Thyroid gland (tissue), 4 donors: ENCODE measurements around the gene TEAD2. TPM values are rescaled to one million over a fixed set of nuclear protein-coding genes. Genes with fewer than 3 reads are reported as not detected.
"Not testable (repeated sequence)": the region's sequence is repeated elsewhere in the genome, so short reads cannot be mapped to it uniquely, and the experiment has no call there.

ENCODE experiments used
- DNase-seq, 2 donors: peaks; one replicate each; pipeline ENCODE4 v3.0.0-alpha.2; 2019
- H3K27ac ChIP-seq, 3 donors: fragments of 200-600 bp; sonication (generic); 1 replicate in 2 of 3; 2 replicates in 1 of 3; pipeline ENCODE4 v1.5.1; 2016 to 2019; ENCODE audit warnings: mild to moderate bottlenecking in 1 of 3, moderate library complexity in 1 of 3
- H3K27me3 ChIP-seq: fragments of 200-600 bp; sonication (generic); one replicate; pipeline ENCODE4 v1.5.1; 2019
- H3K36me3 ChIP-seq, 2 donors: fragments of 200-600 bp; sonication (generic); one replicate each; pipeline ENCODE4 v1.5.1; 2016 to 2019
- H3K4me1 ChIP-seq, 2 donors: fragments of 200-600 bp; sonication (generic); one replicate each; pipeline ENCODE4 v1.5.1; 2017 to 2019
- H3K4me3 ChIP-seq, 3 donors: fragments of 200-600 bp; sonication (generic); replicated peaks in 1 of 3; 1 replicate in 2 of 3; 2 replicates in 1 of 3; pipeline ENCODE4 v1.5.1; 2016; ENCODE audit warnings: mild to moderate bottlenecking in 1 of 3
- H3K9me3 ChIP-seq: fragments of 200-600 bp; sonication (generic); one replicate; pipeline ENCODE4 v1.5.1; 2017
- CTCF ChIP-seq, 6 experiments: fragments of 200-600 bp in 3 of 6; fragments of 450-650 bp in 3 of 6; sonication (generic) in 3 of 6; IDR thresholded peaks; one replicate each; pipeline ENCODE4 v1.5.1; 2016 to 2019; ENCODE audit warnings: antibody characterized with exemption in 6 of 6, mild to moderate bottlenecking in 2 of 6, inconsistent platforms in 1 of 6, moderate library complexity in 1 of 6
- POLR2A ChIP-seq, 2 donors: fragments of 450-650 bp; IDR thresholded peaks; one replicate each; pipeline ENCODE4 v1.6.1; 2017; ENCODE audit warnings: antibody characterized with exemption in 2 of 2, mild to moderate bottlenecking in 2 of 2, moderate library complexity in 1 of 2
- WGBS, 2 donors: methylation state at CpG; one replicate each; pipeline ENCODE4 v1.1.5; 2017; 5-methylcytosine and 5-hydroxymethylcytosine counted together
- intact Hi-C: fragments of 100-400 bp; cut with DNase I; formaldehyde crosslinking; loops from one replicate; pipeline ENCODE4 v1.15.1; 2023
- total RNA-seq, 4 donors: library from RNA; depleted of rRNA; stranded (reverse); fragments of >200 nt; gene quantifications; one replicate each; pipeline ENCODE4 v1.2.3, GENCODE V29; 2016

The TEAD2 gene
- total RNA-seq, 4 donors from 2014 or later, result 6.9 to 19.5 (median 13.7) TPM

GRCh38 chr19:49382639-49383038 lies 20.4 kb upstream of the TEAD2 start:
- no peaks in the 10 kb centered on the region for H3K27me3 ChIP-seq
- 94% methylated on average over 5 of the region's 5 CpGs for WGBS, 2 donors
- H3K27ac ChIP-seq, result no peak overlapping the region
- no peak overlapping the region for H3K4me3 ChIP-seq
- no peaks in the 10 kb centered on the region for H3K9me3 ChIP-seq
- TF ChIP-seq CTCF (IDR thresholded peaks at IDR 0.05), result no peak
- no peak for TF ChIP-seq POLR2A (IDR thresholded peaks at IDR 0.05)
- DNase-seq, result no peak
- no peaks in the 10 kb centered on the region for H3K36me3 ChIP-seq
- intact Hi-C loops, result no loop called here
- no peaks in the 10 kb centered on the region for H3K4me1 ChIP-seq

GRCh38 chr19:49380391-49380790 lies 18.2 kb upstream of the TEAD2 start:
- Histone ChIP-seq H3K27me3 (no peaks in the 10 kb centered on the region), H3K36me3 (no peaks in the 10 kb centered on the region), H3K9me3 (no peaks in the 10 kb centered on the region), H3K27ac (no peak overlapping the region), H3K4me1 (no peaks in the 10 kb centered on the region), H3K4me3 (no peak overlapping the region)
- TF ChIP-seq POLR2A (IDR thresholded peaks at IDR 0.05) (no peak), CTCF (IDR thresholded peaks at IDR 0.05) (no peak)
- DNase-seq, result no peak
- intact Hi-C loops, result no loop called here
- WGBS, 2 donors, result 93 to 94% methylated on average over 3 of the region's 3 CpGs

GRCh38 chr19:49378512-49378911 lies 16.3 kb upstream of the TEAD2 start:
- Histone ChIP-seq H3K27ac (no peak overlapping the region), H3K4me1 (no peaks in the 10 kb centered on the region), H3K27me3 (no peaks in the 10 kb centered on the region), H3K9me3 (no peaks in the 10 kb centered on the region), H3K36me3 (no peaks in the 10 kb centered on the region), H3K4me3 (no peak overlapping the region)
- no peak for DNase-seq
- WGBS, 2 donors, result 72 to 76% methylated on average over 3 of the region's 3 CpGs
- intact Hi-C loops, result no loop called here
- no peak for TF ChIP-seq POLR2A (IDR thresholded peaks at IDR 0.05)
- TF ChIP-seq CTCF (IDR thresholded peaks at IDR 0.05), result no peak

GRCh38 chr19:49374665-49375434 lies 12.6 kb upstream of the TEAD2 start:
- intact Hi-C loops, result no loop called here
- Histone ChIP-seq H3K4me3 (no peak overlapping the region), H3K27ac (no peak overlapping the region), H3K36me3 (no peaks in the 10 kb centered on the region), H3K9me3 (no peaks in the 10 kb centered on the region), H3K27me3 (no peaks in the 10 kb centered on the region), H3K4me1 (no peaks in the 10 kb centered on the region)
- WGBS, 2 donors, result 94 to 95% methylated on average over 6 to 15 of the region's 16 CpGs
- no peak for TF ChIP-seq CTCF (IDR thresholded peaks at IDR 0.05)
- no peak for TF ChIP-seq POLR2A (IDR thresholded peaks at IDR 0.05)
- no peak for DNase-seq

GRCh38 chr19:49373174-49373573 lies 11.0 kb upstream of the TEAD2 start:
- H3K9me3 ChIP-seq, DNase-seq, intact Hi-C loops, H3K27me3 ChIP-seq, H3K27ac ChIP-seq, H3K4me3 ChIP-seq, H3K36me3 ChIP-seq, H3K4me1 ChIP-seq: not testable (repeated sequence)
- 76 to 84% methylated on average over 3 of the region's 3 CpGs for WGBS, 2 donors
